HepG2 (cell line): Measurements from ENCODE around the gene TMEM222. TPM values are rescaled to one million over a fixed set of nuclear protein-coding genes. Genes with fewer than 3 reads are reported as not detected.

Experiments used
- DMAP1 ChIP-seq: IDR thresholded peaks from 2 replicates; pipeline ENCODE4 v1.6.1; 2016
- KLF15 ChIP-seq: sonication (generic); formaldehyde crosslinking; IDR thresholded peaks from 2 replicates; pipeline ENCODE4 v1.8.1; 2023; ENCODE audit warnings: borderline replicate concordance, mild to moderate bottlenecking, inconsistent platforms, missing genetic modification reagents, mixed read lengths
- MIER3 ChIP-seq: IDR thresholded peaks from 2 replicates; pipeline ENCODE4 v1.6.1; 2016; ENCODE audit warnings: missing compliant biosample characterization, borderline replicate concordance
- MTA1 ChIP-seq: sonication (generic); formaldehyde crosslinking; IDR thresholded peaks from 2 replicates; pipeline ENCODE4 v1.4.0; 2020; ENCODE audit warnings: missing genetic modification reagents, mild to moderate bottlenecking, borderline replicate concordance
- RAD51 ChIP-seq: fragments of 450-650 bp; IDR thresholded peaks from 2 replicates; pipeline ENCODE4 v1.6.1; 2016; ENCODE audit warnings: borderline replicate concordance
- SMC3 ChIP-seq: IDR thresholded peaks from 2 replicates; pipeline ENCODE4 v1.6.1; 2011; ENCODE audit warnings: low read length, improper control_type of control experiment
- TARDBP ChIP-seq: sonication (generic); formaldehyde crosslinking; IDR thresholded peaks from 2 replicates; pipeline ENCODE4 v1.8.0; 2022; ENCODE audit warnings: mild to moderate bottlenecking, missing genetic modification reagents
- ZBTB1 ChIP-seq: sonication (generic); formaldehyde crosslinking; IDR thresholded peaks from 2 replicates; pipeline ENCODE4 v1.4.0; 2020; ENCODE audit warnings: missing genetic modification reagents, borderline replicate concordance
- ZFP41 ChIP-seq: sonication (generic); formaldehyde crosslinking; IDR thresholded peaks from 2 replicates; pipeline ENCODE4 v1.4.0; 2020; ENCODE audit warnings: mild to moderate bottlenecking, missing genetic modification reagents, borderline replicate concordance
- ZNF124 ChIP-seq: sonication (generic); formaldehyde crosslinking; IDR thresholded peaks from 2 replicates; pipeline ENCODE4 v1.4.0; 2020; ENCODE audit warnings: missing genetic modification reagents
- ZNF225 ChIP-seq: sonication (generic); formaldehyde crosslinking; IDR thresholded peaks from 2 replicates; pipeline ENCODE4 v1.4.0; 2020; ENCODE audit warnings: mild to moderate bottlenecking, missing genetic modification reagents
- ZSCAN22 ChIP-seq: sonication (generic); formaldehyde crosslinking; IDR thresholded peaks from 2 replicates; pipeline ENCODE4 v1.4.0; 2020; ENCODE audit warnings: mild to moderate bottlenecking, missing genetic modification reagents
- polyA plus RNA-seq, 8 experiments: library from polyadenylated mRNA; depleted of rRNA in 3 of 8; stranded (reverse) in 7 of 8; unstranded in 1 of 8; fragments of >200 nt; fragmentation: Illumina TruSeq in 4 of 8; extraction: Trizol in 4 of 8; gene quantifications; 2 replicates each; pipeline versions ENCODE4 v1.2.1 to v1.2.3, GENCODE V29; 2011 to 2016; ENCODE audit warnings: low read depth in 4 of 8, missing spikeins in 1 of 8, mixed read lengths in 1 of 8; ENCODE audit not compliant: insufficient read depth in 1 of 8
- total RNA-seq, 5 experiments: library from RNA; depleted of rRNA; stranded (reverse); fragments of >200 nt; fragmentation: Illumina TruSeq; extraction: Trizol; gene quantifications; 2 replicates each; pipeline ENCODE4 v1.2.3, GENCODE V29; 2016; ENCODE audit warnings: low read depth in 1 of 5
- TF ChIP-seq, protein P1 (sequence below), 2 experiments: fragments of 450-650 bp in 1 of 2; sonication (generic) in 1 of 2; formaldehyde crosslinking in 1 of 2; IDR thresholded peaks; 2 replicates each; pipeline versions ENCODE4 v1.6.1 to v1.8.0; 2016 to 2022; ENCODE audit warnings: antibody characterized with exemption in 1 of 2, mild to moderate bottlenecking in 1 of 2, missing genetic modification reagents in 1 of 2
- TF ChIP-seq, protein P2 (sequence below): sonication (generic); formaldehyde crosslinking; conservative IDR thresholded peaks from 2 replicates; pipeline ENCODE4 v1.8.0; 2022; ENCODE audit warnings: missing genetic modification reagents
- TF ChIP-seq, protein P3 (sequence below): sonication (generic); formaldehyde crosslinking; IDR thresholded peaks from 2 replicates; pipeline ENCODE4 v1.5.1; 2020; ENCODE audit warnings: mild to moderate bottlenecking, missing genetic modification reagents, moderate library complexity

Gene TMEM222
- total and polyA plus RNA-seq, 2 of the 13 experiments (the other 11 are each of a cell fraction or from before 2014, with no cell fraction given), result 22.7 to 29.6 TPM

DNA sequence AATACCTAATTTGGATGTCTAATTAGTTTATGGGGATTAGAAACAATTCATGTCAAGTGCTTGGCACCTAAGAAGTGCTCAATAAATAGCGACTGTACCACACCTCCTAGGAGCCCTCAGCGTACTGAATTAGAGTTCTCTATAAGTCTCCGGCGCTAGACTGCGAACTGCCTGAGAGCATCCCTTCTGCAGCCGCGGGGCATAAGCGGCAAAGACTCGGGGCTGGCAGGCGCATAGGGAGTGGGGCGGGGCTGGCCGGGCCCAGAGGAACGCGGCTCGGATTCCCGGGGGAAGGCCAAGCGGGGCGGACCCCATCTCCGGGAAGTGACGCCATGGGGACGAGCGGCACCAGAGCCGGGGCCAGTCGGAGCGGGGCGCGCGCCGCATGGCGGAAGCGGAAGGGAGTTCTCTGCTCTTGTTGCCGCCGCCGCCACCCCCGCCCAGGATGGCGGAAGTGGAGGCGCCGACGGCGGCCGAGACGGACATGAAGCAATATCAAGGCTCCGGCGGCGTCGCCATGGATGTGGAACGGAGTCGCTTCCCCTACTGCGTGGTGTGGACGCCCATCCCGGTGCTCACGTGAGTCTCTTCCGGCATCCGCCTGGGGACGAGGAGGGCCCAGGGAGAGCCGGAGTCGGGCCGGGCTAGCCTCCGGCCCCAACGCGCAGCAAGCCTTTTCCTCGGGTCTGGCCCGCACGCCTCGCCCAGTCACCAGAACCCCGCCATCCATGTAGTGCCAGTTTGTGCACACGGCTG, at the start of gene TMEM222 (continued):
- TF ChIP-seq ZSCAN22 (CRISPR knock-in tag) (no peak), RAD51 (no peak), SMC3 (no peak; the same call in 1 of the 2 replicates), MTA1 (peak; percentile 53), DMAP1 (CRISPR knock-in tag) (peak; percentile 73; the same call in 1 of the 2 replicates), ZNF124 (CRISPR knock-in tag) (peak; percentile 83), KLF15 (no peak; the same call in 1 of the 2 replicates), ZFP41 (CRISPR knock-in tag) (0 out of 2 replicates have a peak, but pooled peaks have one; percentile 39), ZNF225 (CRISPR knock-in tag) (peak; percentile 75; the same call in 1 of the 2 replicates), TARDBP (CRISPR knock-in tag) (peak; percentile 94), ZBTB1 (CRISPR knock-in tag) (0 out of 2 replicates have a peak, but pooled peaks have one; percentile 59), MIER3 (CRISPR knock-in tag) (peak; percentile 95)
- TF ChIP-seq, protein P1, sequence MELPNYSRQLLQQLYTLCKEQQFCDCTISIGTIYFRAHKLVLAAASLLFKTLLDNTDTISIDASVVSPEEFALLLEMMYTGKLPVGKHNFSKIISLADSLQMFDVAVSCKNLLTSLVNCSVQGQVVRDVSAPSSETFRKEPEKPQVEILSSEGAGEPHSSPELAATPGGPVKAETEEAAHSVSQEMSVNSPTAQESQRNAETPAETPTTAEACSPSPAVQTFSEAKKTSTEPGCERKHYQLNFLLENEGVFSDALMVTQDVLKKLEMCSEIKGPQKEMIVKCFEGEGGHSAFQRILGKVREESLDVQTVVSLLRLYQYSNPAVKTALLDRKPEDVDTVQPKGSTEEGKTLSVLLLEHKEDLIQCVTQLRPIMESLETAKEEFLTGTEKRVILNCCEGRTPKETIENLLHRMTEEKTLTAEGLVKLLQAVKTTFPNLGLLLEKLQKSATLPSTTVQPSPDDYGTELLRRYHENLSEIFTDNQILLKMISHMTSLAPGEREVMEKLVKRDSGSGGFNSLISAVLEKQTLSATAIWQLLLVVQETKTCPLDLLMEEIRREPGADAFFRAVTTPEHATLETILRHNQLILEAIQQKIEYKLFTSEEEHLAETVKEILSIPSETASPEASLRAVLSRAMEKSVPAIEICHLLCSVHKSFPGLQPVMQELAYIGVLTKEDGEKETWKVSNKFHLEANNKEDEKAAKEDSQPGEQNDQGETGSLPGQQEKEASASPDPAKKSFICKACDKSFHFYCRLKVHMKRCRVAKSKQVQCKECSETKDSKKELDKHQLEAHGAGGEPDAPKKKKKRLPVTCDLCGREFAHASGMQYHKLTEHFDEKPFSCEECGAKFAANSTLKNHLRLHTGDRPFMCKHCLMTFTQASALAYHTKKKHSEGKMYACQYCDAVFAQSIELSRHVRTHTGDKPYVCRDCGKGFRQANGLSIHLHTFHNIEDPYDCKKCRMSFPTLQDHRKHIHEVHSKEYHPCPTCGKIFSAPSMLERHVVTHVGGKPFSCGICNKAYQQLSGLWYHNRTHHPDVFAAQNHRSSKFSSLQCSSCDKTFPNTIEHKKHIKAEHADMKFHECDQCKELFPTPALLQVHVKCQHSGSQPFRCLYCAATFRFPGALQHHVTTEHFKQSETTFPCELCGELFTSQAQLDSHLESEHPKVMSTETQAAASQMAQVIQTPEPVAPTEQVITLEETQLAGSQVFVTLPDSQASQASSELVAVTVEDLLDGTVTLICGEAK (IDR thresholded peaks at IDR 0.05), result peak; percentile 93
- TF ChIP-seq, protein P1 (CRISPR knock-in tag; IDR thresholded peaks at IDR 0.05), result peak; percentile 87
- TF ChIP-seq, protein P2, sequence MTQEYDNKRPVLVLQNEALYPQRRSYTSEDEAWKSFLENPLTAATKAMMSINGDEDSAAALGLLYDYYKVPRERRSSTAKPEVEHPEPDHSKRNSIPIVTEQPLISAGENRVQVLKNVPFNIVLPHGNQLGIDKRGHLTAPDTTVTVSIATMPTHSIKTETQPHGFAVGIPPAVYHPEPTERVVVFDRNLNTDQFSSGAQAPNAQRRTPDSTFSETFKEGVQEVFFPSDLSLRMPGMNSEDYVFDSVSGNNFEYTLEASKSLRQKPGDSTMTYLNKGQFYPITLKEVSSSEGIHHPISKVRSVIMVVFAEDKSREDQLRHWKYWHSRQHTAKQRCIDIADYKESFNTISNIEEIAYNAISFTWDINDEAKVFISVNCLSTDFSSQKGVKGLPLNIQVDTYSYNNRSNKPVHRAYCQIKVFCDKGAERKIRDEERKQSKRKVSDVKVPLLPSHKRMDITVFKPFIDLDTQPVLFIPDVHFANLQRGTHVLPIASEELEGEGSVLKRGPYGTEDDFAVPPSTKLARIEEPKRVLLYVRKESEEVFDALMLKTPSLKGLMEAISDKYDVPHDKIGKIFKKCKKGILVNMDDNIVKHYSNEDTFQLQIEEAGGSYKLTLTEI, result no peak
- TF ChIP-seq, protein P3, sequence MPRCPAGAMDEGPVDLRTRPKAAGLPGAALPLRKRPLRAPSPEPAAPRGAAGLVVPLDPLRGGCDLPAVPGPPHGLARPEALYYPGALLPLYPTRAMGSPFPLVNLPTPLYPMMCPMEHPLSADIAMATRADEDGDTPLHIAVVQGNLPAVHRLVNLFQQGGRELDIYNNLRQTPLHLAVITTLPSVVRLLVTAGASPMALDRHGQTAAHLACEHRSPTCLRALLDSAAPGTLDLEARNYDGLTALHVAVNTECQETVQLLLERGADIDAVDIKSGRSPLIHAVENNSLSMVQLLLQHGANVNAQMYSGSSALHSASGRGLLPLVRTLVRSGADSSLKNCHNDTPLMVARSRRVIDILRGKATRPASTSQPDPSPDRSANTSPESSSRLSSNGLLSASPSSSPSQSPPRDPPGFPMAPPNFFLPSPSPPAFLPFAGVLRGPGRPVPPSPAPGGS (CRISPR knock-in tag), result 0 out of 2 replicates have a peak, but pooled peaks have one; percentile 56
